LoVo (cell line): ENCODE results near the gene CSNK1A1.
A peak's percentile ranks its signal among the peaks of the same experiment; 100 is the strongest.
"Not testable (repeated sequence)": the region's sequence is repeated elsewhere in the genome, so short reads cannot be mapped to it uniquely, and the experiment has no call there.

Experiments
- DNase-seq: peaks from one replicate; pipeline ENCODE4 v3.0.0-alpha.2; 2016; ENCODE audit warnings: low spot score

CSNK1A1 gene

DNA sequence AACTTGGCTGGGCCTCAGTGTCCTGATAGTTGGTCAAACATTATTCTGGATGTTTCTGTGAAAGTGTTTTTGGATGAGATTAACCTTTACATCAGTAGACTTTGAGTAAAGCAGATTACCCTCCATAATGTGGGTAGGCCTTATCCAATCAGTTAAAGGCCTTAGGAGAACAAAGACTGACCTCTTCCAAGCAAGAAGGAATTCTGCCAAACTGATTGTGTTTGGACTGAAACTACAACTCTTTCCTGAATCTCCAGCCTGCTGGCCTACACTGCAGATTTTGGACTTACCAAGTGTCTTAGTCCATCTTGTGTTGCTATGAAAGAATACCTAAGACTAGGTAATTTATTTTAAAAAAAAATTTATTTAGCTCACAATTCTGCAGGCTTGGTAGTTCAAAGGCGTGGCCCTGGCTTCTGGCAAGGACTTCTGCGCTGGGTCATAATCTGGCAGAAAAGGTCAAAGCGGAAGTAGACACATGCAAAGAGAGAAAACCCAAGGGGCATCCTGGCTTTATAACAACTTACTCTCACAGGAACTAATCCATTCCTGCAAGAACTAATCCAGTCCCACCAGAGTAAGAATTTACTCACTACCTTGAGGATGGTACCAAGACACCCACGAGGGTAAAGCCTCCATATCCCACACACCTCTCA lies 21.5 kb upstream of the CSNK1A1 start:
- no peak for DNase-seq

GRCh38 chr5:149572170-149572569 lies 20.9 kb upstream of the CSNK1A1 start:
- no peak for DNase-seq

DNA sequence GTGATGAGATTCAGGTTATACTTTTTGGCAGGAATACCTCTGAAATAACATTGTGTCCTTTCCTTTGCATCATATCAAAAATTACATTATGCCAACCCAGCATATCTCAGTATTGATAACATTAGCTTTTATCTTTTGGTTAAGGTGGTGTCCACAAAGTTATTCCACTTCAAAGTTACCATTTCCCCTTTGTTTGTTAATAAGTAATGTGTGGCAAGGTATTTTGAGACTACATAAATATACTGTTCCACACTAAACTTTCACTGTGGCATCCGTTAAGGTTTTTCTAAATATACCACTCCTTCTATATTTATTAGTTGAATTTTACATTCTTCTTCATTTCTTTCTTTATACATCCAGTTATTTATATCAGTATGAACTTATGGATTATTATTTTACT lies 16.0 kb upstream of the CSNK1A1 start:
- DNase-seq = no peak

GRCh38 chr5:149564542-149565140 lies 13.4 kb upstream of the CSNK1A1 start:
- DNase-seq = peak; percentile 82

- DNase-seq = no peak
These were observed 12.2 kb upstream of the CSNK1A1 start for GRCh38 chr5:149563466-149563865.

- DNase-seq = peak; percentile 81
These were observed 10.6 kb upstream of the CSNK1A1 start for GRCh38 chr5:149561848-149562247.

DNA sequence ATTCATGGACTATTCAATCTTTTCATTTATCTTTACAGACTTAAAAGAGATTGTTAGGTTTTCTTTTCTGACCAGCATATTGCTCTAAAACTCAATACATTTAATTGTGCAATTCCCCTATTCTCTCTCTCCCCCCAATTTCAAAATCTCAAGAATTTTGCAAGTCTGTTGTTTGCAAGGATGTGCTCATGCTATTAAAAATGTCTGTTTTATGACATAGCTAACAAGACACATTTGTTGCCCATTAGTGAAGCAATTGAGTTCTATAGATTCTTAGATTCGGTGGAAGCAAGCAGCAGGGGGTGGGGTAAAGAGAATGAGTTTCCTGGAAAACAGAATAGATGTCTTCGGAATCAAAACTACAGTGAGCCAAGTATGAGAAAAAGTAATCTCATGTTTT lies 8.5 kb upstream of the CSNK1A1 start:
- no peak for DNase-seq

GRCh38 chr5:149552553-149553160 lies 1.4 kb upstream of the CSNK1A1 start:
- no peak for DNase-seq

DNA sequence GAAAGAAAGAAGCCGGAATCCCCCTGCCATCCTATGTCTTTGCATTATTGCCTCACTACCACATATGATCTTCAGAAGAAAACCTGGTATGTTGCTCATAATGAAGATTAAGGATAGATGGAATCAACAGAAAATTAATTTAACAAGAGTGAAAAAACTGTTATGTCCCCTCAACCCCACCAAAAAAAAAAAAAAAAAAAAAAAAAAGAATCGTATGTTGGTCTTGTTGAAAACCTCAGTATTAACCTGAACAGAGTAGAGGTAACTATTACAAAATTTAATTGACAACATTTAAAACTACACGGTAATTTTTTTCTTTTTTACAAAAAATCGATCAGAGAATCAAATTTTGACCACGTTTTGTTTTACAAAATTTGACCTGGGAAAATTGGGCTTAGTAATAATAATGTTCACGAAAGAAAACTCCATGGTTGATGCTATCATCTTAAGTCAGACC lies 827 bp upstream of the CSNK1A1 start:
- no peak for DNase-seq

DNA sequence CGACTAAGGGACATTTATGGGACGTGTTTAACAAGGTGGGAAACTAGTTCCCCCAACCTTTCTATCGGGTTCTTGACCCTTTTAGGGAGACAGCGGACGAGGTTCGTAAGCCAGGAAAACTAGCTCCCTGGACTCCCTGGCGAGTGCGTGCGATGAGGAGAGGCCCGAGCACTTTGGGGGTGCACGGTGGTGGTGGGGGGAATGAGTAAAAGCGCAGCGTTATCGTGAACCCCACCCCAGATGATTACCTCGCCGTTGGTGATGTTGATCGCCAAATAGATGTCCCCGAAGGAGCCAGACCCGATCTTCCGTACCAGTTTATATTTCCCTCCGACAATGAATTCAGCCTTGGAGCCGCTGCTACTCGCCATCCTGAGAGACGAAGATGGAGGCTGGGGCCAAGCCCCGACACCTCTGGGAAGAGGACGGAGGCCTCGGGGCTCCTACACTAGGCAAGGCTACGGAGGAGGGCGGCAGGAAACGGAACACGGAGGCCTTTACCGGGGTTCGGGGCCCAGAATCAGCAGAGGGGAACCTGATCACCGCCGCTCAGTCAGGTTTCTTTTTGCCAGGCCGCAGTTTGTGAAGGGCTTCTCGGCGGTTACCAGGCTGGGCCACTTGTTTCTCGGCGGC lies 529 bp downstream of the CSNK1A1 start:
- no peak for DNase-seq

- peak; percentile 24 for DNase-seq
These were observed 1.0 kb downstream of the CSNK1A1 start for GRCh38 chr5:149550268-149550583.

- peak; percentile 61 for DNase-seq
These were observed 1.6 kb downstream of the CSNK1A1 start for GRCh38 chr5:149549461-149550267.

DNA sequence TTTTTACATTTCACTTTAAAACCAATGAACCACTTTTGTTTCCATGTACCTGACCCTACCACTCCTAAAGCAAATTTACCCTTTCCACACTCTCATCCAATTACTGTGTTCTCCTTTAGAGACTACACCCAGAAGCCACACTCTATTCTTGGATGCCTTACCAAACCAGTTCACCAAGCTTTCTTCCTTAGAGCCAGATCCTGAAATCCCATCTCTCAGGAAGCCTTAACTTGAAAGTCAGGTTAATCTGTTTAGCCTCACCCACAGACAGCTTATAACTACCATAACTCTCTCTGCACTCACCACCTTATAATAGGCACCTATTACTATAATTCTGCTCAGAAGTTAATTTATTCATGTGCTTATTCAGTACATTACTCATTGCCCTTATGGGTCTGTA lies 4.3 kb downstream of the CSNK1A1 start:
- DNase-seq = peak; percentile 63

- DNase-seq = no peak
These were observed 5.9 kb downstream of the CSNK1A1 start for GRCh38 chr5:149545327-149545726.

GRCh38 chr5:149544028-149544420 lies 7.2 kb downstream of the CSNK1A1 start:
- no peak for DNase-seq

GRCh38 chr5:149543361-149544027 lies 7.7 kb downstream of the CSNK1A1 start:
- no peak for DNase-seq

DNA sequence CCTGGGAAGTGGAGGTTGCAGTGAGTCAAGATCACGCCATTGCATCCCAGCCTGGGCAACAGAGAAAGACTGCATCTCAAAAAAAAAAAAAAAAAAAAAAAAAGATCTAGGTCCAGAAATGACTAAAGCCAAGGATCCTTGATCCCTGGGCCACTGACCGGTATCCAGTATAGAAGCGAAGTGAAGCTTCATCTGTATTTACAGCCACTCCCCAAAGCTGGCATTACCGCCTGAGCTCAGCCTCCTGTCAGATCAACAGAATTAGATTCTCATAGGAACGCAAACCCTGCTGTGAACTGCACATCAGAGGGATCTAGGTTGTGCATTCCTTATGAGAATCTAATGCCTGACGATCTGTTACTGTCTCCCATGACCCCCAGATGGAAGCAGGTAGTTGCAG lies 9.3 kb downstream of the CSNK1A1 start:
- DNase-seq = no peak

DNA sequence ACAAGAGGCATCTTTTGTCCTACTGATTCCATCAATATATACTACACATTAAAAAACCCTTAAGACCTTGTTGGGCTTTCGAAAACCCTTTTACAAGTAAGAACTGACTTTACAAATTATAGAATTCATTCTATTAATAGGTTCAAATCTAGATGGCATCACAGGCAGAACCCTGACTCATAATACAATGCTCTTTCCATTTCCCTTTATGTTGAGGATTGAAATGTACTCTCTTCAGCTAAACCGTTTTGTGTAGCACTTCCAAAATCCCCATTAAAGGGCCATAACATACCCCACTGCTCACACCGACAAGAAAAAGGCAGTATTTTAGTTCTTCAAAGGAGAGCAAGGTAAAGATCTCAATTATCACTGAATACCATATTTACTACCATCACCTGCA lies 11.2 kb downstream of the CSNK1A1 start:
- no peak for DNase-seq

- DNase-seq = no peak
These were observed 13.8 kb downstream of the CSNK1A1 start for GRCh38 chr5:149537374-149537975.

GRCh38 chr5:149535787-149536186 lies 15.5 kb downstream of the CSNK1A1 start:
- not testable (repeated sequence) for DNase-seq

- DNase-seq = no peak
These were observed 18.8 kb downstream of the CSNK1A1 start for GRCh38 chr5:149532413-149532812.
